GM12865 (cell line): ENCODE measurements around the gene MPO.

Experiments used
- DNase-seq: peaks from one replicate; pipeline ENCODE4 v3.0.0; 2010; ENCODE audit warnings: low read depth
- H3K4me3 ChIP-seq: 2 replicates; pipeline ENCODE4 v1.5.1; 2011; ENCODE audit warnings: mild to moderate bottlenecking, low read depth, low read length, control low read depth
- TF ChIP-seq, protein P1 (sequence below): IDR thresholded peaks from 2 replicates; pipeline ENCODE4 v1.5.1; 2011; ENCODE audit warnings: low read length, control low read depth, low read depth, inconsistent platforms; ENCODE audit not compliant: insufficient read depth; ENCODE audit errors: missing control alignments

The MPO gene

DNA sequence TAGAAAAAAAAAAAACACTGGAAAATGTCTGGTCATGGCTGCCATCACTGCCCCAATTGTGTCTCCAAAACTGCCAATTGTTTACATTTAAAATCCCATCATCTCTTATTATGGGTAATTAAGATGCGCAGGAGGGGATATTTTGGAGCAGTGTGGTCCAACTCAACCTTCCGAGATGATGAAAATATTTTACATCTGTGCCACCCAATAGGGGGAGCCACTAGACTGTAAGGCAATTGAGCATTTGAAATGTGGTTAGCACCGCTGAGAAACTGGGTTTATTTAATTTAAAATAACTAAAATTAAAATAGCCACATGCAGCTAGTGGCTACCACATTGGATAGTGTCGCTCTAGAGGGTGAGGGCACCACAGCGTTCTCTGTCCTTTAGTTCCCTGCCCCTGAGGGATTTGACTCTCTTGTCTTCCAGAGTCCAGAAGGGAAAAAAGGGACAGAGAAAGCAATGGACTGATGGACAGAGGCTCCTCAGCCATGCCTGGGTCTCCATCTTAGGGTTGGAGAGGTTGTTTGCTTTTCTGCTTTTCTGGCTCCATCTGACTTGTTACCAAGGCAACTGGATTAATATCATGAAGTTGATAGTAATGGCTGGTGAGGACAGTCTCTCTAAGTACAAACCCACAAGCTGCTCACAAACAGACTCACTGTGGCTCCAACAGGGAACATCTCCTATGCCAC lies 3.5 kb downstream of the MPO start:
- DNase-seq, result peak; percentile 35
- TF ChIP-seq, protein P1, sequence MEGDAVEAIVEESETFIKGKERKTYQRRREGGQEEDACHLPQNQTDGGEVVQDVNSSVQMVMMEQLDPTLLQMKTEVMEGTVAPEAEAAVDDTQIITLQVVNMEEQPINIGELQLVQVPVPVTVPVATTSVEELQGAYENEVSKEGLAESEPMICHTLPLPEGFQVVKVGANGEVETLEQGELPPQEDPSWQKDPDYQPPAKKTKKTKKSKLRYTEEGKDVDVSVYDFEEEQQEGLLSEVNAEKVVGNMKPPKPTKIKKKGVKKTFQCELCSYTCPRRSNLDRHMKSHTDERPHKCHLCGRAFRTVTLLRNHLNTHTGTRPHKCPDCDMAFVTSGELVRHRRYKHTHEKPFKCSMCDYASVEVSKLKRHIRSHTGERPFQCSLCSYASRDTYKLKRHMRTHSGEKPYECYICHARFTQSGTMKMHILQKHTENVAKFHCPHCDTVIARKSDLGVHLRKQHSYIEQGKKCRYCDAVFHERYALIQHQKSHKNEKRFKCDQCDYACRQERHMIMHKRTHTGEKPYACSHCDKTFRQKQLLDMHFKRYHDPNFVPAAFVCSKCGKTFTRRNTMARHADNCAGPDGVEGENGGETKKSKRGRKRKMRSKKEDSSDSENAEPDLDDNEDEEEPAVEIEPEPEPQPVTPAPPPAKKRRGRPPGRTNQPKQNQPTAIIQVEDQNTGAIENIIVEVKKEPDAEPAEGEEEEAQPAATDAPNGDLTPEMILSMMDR, result peak; percentile 34

DNA sequence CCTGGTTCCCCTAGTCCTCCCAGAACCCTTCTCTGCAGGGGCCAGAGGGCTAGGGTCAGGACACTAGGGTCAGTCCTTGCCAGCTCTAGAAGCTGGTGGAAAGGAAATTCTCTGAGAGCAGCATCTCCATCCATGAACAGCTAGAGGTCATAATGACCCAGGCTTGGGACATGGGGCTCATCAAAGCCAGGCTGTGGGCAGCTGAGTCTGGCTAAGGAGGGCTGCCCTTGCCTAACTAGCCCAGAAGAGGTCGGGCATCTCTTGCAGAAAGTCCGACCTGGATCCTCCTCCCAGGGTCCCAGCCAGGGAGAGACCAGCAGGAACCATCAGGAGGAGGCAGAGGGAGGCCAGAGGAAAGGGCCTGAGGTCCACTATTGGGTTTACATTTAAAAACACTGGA lies 4.3 kb downstream of the MPO start:
- TF ChIP-seq, protein P1, result no peak
- DNase-seq, result no peak
- H3K4me3 ChIP-seq, result no peak overlapping the region

More for the DNA sequence above, 3.5 kb downstream of the MPO start:
- H3K4me3 ChIP-seq, result no peak overlapping the region

DNA sequence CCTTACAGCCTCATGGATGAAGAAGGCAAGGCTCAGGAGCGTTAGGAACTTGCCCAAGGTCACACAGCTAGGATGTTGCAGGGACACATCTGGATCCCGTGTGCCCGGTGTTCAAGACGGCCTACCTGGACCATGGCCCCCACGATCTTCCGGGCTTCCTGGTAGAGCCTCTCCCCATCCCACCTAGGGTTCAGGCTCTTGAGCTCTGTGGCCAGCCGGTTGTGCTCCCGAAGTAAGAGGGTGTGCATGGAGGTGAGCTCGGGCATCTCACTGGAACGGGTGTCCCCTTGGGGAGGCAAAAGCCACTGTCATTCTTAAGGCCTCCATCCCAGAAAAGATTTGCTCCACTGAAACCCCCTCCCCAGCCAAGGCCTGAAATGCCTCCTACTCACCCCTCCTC lies 5.3 kb downstream of the MPO start:
- TF ChIP-seq, protein P1, result no peak
- DNase-seq, result no peak
- H3K4me3 ChIP-seq, result no peak overlapping the region

- H3K4me3 ChIP-seq, result no peak overlapping the region
- DNase-seq, result no peak
- TF ChIP-seq, protein P1, result no peak
Observed at GRCh38 chr17:58273453-58274104, 7.2 kb downstream of the MPO start.

GRCh38 chr17:58272367-58273280 lies 8.1 kb downstream of the MPO start:
- no peak overlapping the region for H3K4me3 ChIP-seq
- no peak for DNase-seq
- TF ChIP-seq, protein P1, result no peak

GRCh38 chr17:58271216-58271931 lies 9.4 kb downstream of the MPO start:
- H3K4me3 ChIP-seq, result no peak overlapping the region
- TF ChIP-seq, protein P1, result no peak
- DNase-seq, result no peak
